Measurements from ENCODE around the gene ANO3. TPM values are rescaled to one million over a fixed set of nuclear protein-coding genes. Genes with fewer than 3 reads are reported as not detected.

The ANO3 gene
- total and polyA plus RNA-seq, 2 of the 8 experiments (the other 6 are each of a cell fraction or from before 2014, with no cell fraction given) = not detected

GRCh38 chr11:26706181-26706580 lies 374.3 kb downstream of the ANO3 start:
- Histone ChIP-seq H2AFZ (ENCODE audit: low read length) (no peak overlapping the region), H3K4me3 (ENCODE audit: extremely low read depth in 1 of 4, insufficient read depth in 2 of 4, low read depth in 3 of 4, low read length in 4 of 4) (no peak overlapping the region), H2BK12ac (ENCODE audit: low read depth, low read length) (no peak overlapping the region), H3K14ac (ENCODE audit: insufficient read length) (no peak overlapping the region), H3K4me1 (replicated peaks in 1 of 4; ENCODE audit: control insufficient read depth in 3 of 4, insufficient read depth in 4 of 4, low read length in 3 of 4) (no peaks in the 10 kb centered on the region), H2BK20ac (ENCODE audit: low read length) (no peak overlapping the region), H2BK5ac (ENCODE audit: low read depth, low read length) (no peak overlapping the region), H3K36me3 (ENCODE audit: control insufficient read depth in 2 of 4, insufficient read depth in 4 of 4, low read length in 3 of 4) (no peaks in the 10 kb centered on the region), H3K9me3 (ENCODE audit: insufficient read depth in 2 of 2, low read depth in 1 of 2, low read length in 1 of 2) (no peaks in the 10 kb centered on the region), H4K8ac (ENCODE audit: extremely low read depth, insufficient read depth, low read length) (no peak overlapping the region), H3K4me2 (ENCODE audit: insufficient read depth in 1 of 2, low read depth in 2 of 2, low read length in 2 of 2) (no peak overlapping the region), H4K20me1 (replicated peaks in 1 of 2; ENCODE audit: control insufficient read depth in 1 of 2, insufficient read depth in 2 of 2, low read length in 2 of 2) (no peaks in the 10 kb centered on the region), H3K27me3 (replicated peaks in 1 of 4; ENCODE audit: control insufficient read depth in 3 of 4, extremely low read depth in 1 of 4, insufficient read depth in 3 of 4, low read length in 3 of 4) (no peaks in the 10 kb centered on the region), H2BK120ac (replicated peaks; ENCODE audit: low read depth, low read length) (no peak overlapping the region), H3K23me2 (ENCODE audit: low read depth, low read length) (no peaks in the 10 kb centered on the region; the same call in 1 of the 2 replicates), H3K9ac (replicated peaks in 1 of 4; ENCODE audit: extremely low read depth in 1 of 4, low read depth in 3 of 4, low read length in 3 of 4) (no peak overlapping the region), H2AK5ac (ENCODE audit: low read depth, low read length) (no peak overlapping the region), H3K79me2 (ENCODE audit: control insufficient read depth in 1 of 2, insufficient read depth in 2 of 2, low read length in 2 of 2) (no peaks in the 10 kb centered on the region), H3K4ac (replicated peaks; ENCODE audit: insufficient read length, low read depth, low read length) (no peak overlapping the region), H3K23ac (ENCODE audit: insufficient read length) (no peak overlapping the region), H3K56ac (replicated peaks; ENCODE audit: insufficient read length, low read depth, low read length) (no peak overlapping the region), H3K27ac (ENCODE audit: low read depth, low read length) (no peak overlapping the region), H4K5ac (ENCODE audit: insufficient read length, low read depth, low read length) (no peak overlapping the region), H2BK15ac (ENCODE audit: low read length) (no peak overlapping the region), H3K79me1 (ENCODE audit: low read depth, low read length) (no peaks in the 10 kb centered on the region), H3K18ac (ENCODE audit: extremely low read depth, low read length) (no peak overlapping the region), H4K91ac (replicated peaks; ENCODE audit: insufficient read length, low read length) (no peak overlapping the region)
- ChIA-PET CTCF (ENCODE audit: partially characterized antibody) (no interaction called here), POLR2A (ENCODE audit: partially characterized antibody) (no interaction called here)
- DNase-seq (ENCODE audit: low read depth in 1 of 2, low spot score in 2 of 2) = no peak
- 96% methylated on average over 1 of the region's 1 CpG; no CpG with 5 or more reads in 1 of the 2 experiments for WGBS, 2 experiments (ENCODE audit: extremely low coverage in 1 of 2, insufficient coverage in 1 of 2, insufficient read length in 1 of 2, insufficient replicate concordance in 2 of 2, low coverage in 1 of 2, low lambda C conversion rate in 2 of 2, missing lambda C conversion rate in 1 of 2)
- TF ChIP-seq ZNF274 (IDR thresholded peaks at IDR 0.05; ENCODE audit: borderline replicate concordance, extremely low read depth, low read length) = no peak
- no peak for TF ChIP-seq RXRA (IDR thresholded peaks at IDR 0.05; ENCODE audit: insufficient read depth, low read depth, low read length)
- TF ChIP-seq SAP30 (IDR thresholded peaks at IDR 0.05; ENCODE audit: insufficient read depth, insufficient replicate concordance, low read length) = no peak
- no peak for FAIRE-seq
